Stomach (tissue), 9 donors: Measurements from ENCODE around the gene C20orf96. TPM values are rescaled to one million over a fixed set of nuclear protein-coding genes. Genes with fewer than 3 reads are reported as not detected.

Source experiments
- DNase-seq, 2 donors: peaks; one replicate each; pipeline versions ENCODE4 v3.0.0 to v3.0.0-alpha.2; 2013 to 2019
- H3K27ac ChIP-seq, 5 donors: fragments of 200-600 bp in 4 of 5; sonication (generic) in 4 of 5; one replicate each; pipeline ENCODE4 v1.5.1; 2013 to 2019; ENCODE audit warnings: mild to moderate bottlenecking in 1 of 5, moderate library complexity in 1 of 5
- H3K27me3 ChIP-seq, 3 donors: fragments of 200-600 bp; sonication (generic); one replicate each; pipeline ENCODE4 v1.5.1; 2017 to 2019; ENCODE audit warnings: mixed run types in 1 of 3
- H3K36me3 ChIP-seq, 4 donors: fragments of 200-600 bp; sonication (generic); 1 replicate in 3 of 4; 2 replicates in 1 of 4; pipeline ENCODE4 v1.5.1; 2016 to 2019
- H3K4me1 ChIP-seq, 4 donors: fragments of 200-600 bp; sonication (generic); one replicate each; pipeline ENCODE4 v1.5.1; 2016 to 2019
- H3K4me3 ChIP-seq, 4 donors: fragments of 200-600 bp; sonication (generic) in 3 of 4; one replicate each; pipeline ENCODE4 v1.5.1; 2016 to 2019; ENCODE audit warnings: mild to moderate bottlenecking in 1 of 4
- H3K9me3 ChIP-seq, 4 donors: fragments of 200-600 bp; sonication (generic); one replicate each; pipeline ENCODE4 v1.5.1; 2016 to 2019
- CTCF ChIP-seq, 7 experiments: fragments of 450-650 bp in 4 of 7; fragments of 200-600 bp in 3 of 7; sonication (generic) in 3 of 7; IDR thresholded peaks; one replicate each; pipeline ENCODE4 v1.5.1; 2016 to 2019; ENCODE audit warnings: antibody characterized with exemption in 7 of 7, control low read depth in 2 of 7, mild to moderate bottlenecking in 1 of 7
- EP300 ChIP-seq: sonication (generic); formaldehyde crosslinking; IDR thresholded peaks from one replicate; pipeline ENCODE4 v1.6.1; 2017; ENCODE audit warnings: antibody characterized with exemption
- POLR2A ChIP-seq, 4 donors: fragments of 450-650 bp; IDR thresholded peaks; one replicate each; pipeline ENCODE4 v1.6.1; 2016; ENCODE audit warnings: antibody characterized with exemption in 4 of 4, control low read depth in 2 of 4, mild to moderate bottlenecking in 1 of 4, moderate library complexity in 1 of 4
- POLR2AphosphoS5 ChIP-seq, 3 donors: sonication (generic); formaldehyde crosslinking; IDR thresholded peaks; one replicate each; pipeline ENCODE4 v1.6.1; 2016; ENCODE audit warnings: antibody characterized with exemption in 3 of 3
- WGBS, 5 donors: extraction: QIAGEN DNeasy Blood & Tissue Kit in 3 of 5; methylation state at CpG; one replicate each; pipeline versions ENCODE4 v1.1.5 to v1.1.7; 2013 to 2018; 5-methylcytosine and 5-hydroxymethylcytosine counted together
- intact Hi-C: fragments of 100-400 bp; cut with DNase I; formaldehyde crosslinking; loops from one replicate; pipeline ENCODE4 v1.15.1; 2023; ENCODE audit warnings: low total_unique reads
- polyA plus RNA-seq, 3 donors: library from polyadenylated mRNA; stranded (reverse); fragments of 200-250 nt; gene quantifications; one replicate each; pipeline ENCODE4 v1.2.3, GENCODE V29; 2013
- total RNA-seq, 5 donors: library from RNA; depleted of rRNA; stranded (reverse); fragments of >200 nt; gene quantifications; one replicate each; pipeline versions ENCODE4 v1.1.0 to v1.2.3, GENCODE V29; 2014 to 2016
- donor health status: healthy with polysubstance abuse.
- donor health status: Bipolar disorder and iron deficiency.
- donor health status: healthy.

Gene C20orf96
- total and polyA plus RNA-seq, 8 donors: 3.1 to 23.9 (median 5.1) TPM

DNA sequence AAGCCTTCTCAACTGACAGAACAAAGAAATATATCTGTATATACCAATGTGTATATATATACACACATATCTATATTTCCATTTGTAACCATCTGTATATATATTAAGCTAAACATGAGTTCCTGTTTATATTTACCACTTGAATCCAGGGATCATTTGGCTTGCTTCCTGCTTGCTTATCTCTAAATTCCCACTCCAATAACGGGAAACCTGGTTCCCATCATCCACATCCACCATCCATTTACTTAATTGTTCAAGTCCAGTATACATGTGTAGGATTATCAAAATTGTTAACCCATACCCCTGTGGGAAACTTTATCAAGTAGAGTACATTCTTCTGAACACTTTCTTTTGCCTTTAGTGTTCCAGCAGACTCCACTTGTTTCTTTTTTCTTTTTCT is 22.3 kb upstream of the C20orf96 start:
- Histone ChIP-seq H3K9me3 (no peaks in the 10 kb centered on the region), H3K27ac (no peak overlapping the region), H3K4me1 (peaks cover 0 to 24% (median 13%) of the 10 kb centered on the region in 4 donors), H3K4me3 (no peak overlapping the region), H3K27me3 (no peaks in the 10 kb centered on the region), H3K36me3 (no peaks in the 10 kb centered on the region)
- 38 to 62% (median 44%) methylated on average over 1 of the region's 1 CpG for WGBS, 5 donors
- intact Hi-C loops: no loop called here
- DNase-seq: no peak
- TF ChIP-seq CTCF (IDR thresholded peaks at IDR 0.05) (no peak), EP300 (no peak), POLR2AphosphoS5 (IDR thresholded peaks at IDR 0.05) (no peak), POLR2A (IDR thresholded peaks at IDR 0.05) (no peak)

DNA sequence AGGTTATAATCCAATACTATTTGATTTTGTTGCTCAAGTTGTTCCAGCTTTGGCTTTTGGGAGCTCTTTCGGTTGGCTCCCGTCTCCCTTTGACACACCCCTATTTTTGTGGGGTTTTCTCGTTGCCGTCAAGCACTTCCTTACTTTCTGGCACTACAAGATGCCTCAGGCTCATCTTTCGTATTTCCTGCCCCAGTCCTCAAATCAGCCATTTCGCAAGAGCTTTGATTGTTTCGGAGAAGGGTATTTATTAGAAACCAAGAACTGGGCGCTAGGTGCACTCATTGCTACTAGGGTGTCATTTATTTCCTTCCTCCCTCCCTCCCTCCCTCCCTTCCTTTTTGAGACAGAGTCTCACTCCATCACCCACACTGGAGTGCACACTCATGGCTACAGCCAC is 21.5 kb upstream of the C20orf96 start:
- Histone ChIP-seq H3K9me3 (no peaks in the 10 kb centered on the region), H3K4me3 (no peak overlapping the region), H3K27ac (no peak overlapping the region), H3K36me3 (no peaks in the 10 kb centered on the region), H3K27me3 (no peaks in the 10 kb centered on the region), H3K4me1 (peaks cover 0 to 24% (median 13%) of the 10 kb centered on the region in 4 donors)
- DNase-seq: no peak
- WGBS, 5 donors: 92 to 95% (median 93%) methylated on average over 8 of the region's 8 CpGs
- TF ChIP-seq POLR2A (IDR thresholded peaks at IDR 0.05) (no peak), CTCF (IDR thresholded peaks at IDR 0.05) (no peak), EP300 (no peak), POLR2AphosphoS5 (IDR thresholded peaks at IDR 0.05) (no peak)
- intact Hi-C loops: no loop called here

GRCh38 chr20:311609-312008 is 21.1 kb upstream of the C20orf96 start:
- WGBS, 5 donors: 86 to 94% (median 91%) methylated on average over 7 of the region's 7 CpGs
- no peak overlapping the region for H3K27ac ChIP-seq
- no peaks in the 10 kb centered on the region for H3K9me3 ChIP-seq
- no peak overlapping the region for H3K4me3 ChIP-seq
- TF ChIP-seq POLR2A (IDR thresholded peaks at IDR 0.05) (no peak), CTCF (IDR thresholded peaks at IDR 0.05) (no peak), EP300 (no peak), POLR2AphosphoS5 (IDR thresholded peaks at IDR 0.05) (no peak)
- H3K36me3 ChIP-seq: no peaks in the 10 kb centered on the region
- no peaks in the 10 kb centered on the region for H3K27me3 ChIP-seq
- intact Hi-C loops: no loop called here
- H3K4me1 ChIP-seq: peaks cover 0 to 24% (median 13%) of the 10 kb centered on the region in 4 donors
- no peak for DNase-seq

DNA sequence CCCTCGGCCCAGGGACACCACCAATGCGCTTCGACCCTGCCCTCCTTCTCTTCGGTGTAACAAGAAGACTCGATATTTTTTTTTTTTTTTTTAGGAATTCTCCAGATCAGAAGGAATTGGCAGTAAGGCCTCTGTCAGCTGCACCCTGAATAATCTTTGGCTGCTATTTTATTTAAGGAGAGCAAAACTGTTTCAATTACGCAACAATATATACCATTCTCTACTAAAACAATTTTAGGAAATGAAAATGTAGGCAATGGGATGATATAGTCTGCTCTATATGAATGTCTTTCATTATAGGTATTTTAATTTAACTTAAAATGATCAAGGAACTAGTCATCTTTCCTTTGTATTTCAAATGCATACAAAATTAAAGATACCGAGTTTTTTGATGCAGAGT is 20.1 kb upstream of the C20orf96 start:
- H3K4me1 ChIP-seq: peaks cover 0 to 24% (median 13%) of the 10 kb centered on the region in 4 donors
- no peak for DNase-seq
- H3K27ac ChIP-seq: peak overlapping the region in 4 of 5 donors; percentile 79 to 88 (median 82)
- TF ChIP-seq CTCF (IDR thresholded peaks at IDR 0.05) (no peak), EP300 (no peak), POLR2AphosphoS5 (IDR thresholded peaks at IDR 0.05) (no peak), POLR2A (IDR thresholded peaks at IDR 0.05) (no peak)
- 7 to 16% (median 8%) methylated on average over 7 of the region's 7 CpGs for WGBS, 5 donors
- H3K27me3 ChIP-seq: no peaks in the 10 kb centered on the region
- intact Hi-C loops: no loop called here
- H3K4me3 ChIP-seq: peak overlapping the region; percentile 44 to 49 (median 46)
- H3K9me3 ChIP-seq: no peaks in the 10 kb centered on the region
- no peaks in the 10 kb centered on the region for H3K36me3 ChIP-seq
